Tibial artery (tissue), 4 donors: ENCODE data around the gene MCTP2.

Source experiments
- DNase-seq, 2 donors: peaks; one replicate each; pipeline ENCODE4 v3.0.0-alpha.2; 2019
- H3K27ac ChIP-seq, 2 donors: fragments of 200-600 bp; sonication (generic) in 1 of 2; 1 replicate in 1 of 2; 2 replicates in 1 of 2; pipeline ENCODE4 v1.5.1; 2018 to 2019; ENCODE audit warnings: mild to moderate bottlenecking in 1 of 2
- H3K27me3 ChIP-seq, 2 donors: fragments of 200-600 bp; sonication (generic) in 1 of 2; one replicate each; pipeline versions ENCODE4 v1.5.1 to v1.6.0; 2016 to 2019
- H3K36me3 ChIP-seq, 3 donors: fragments of 200-600 bp; sonication (generic) in 2 of 3; one replicate each; pipeline ENCODE4 v1.5.1; 2016 to 2019; ENCODE audit warnings: mild to moderate bottlenecking in 2 of 3
- H3K4me1 ChIP-seq, 4 donors: fragments of 200-600 bp; sonication (generic) in 2 of 4; 1 replicate in 3 of 4; 2 replicates in 1 of 4; pipeline ENCODE4 v1.5.1; 2016 to 2019
- H3K4me3 ChIP-seq, 2 donors: fragments of 200-600 bp; sonication (generic) in 1 of 2; 1 replicate in 1 of 2; 2 replicates in 1 of 2; pipeline ENCODE4 v1.5.1; 2018 to 2019; ENCODE audit warnings: mild to moderate bottlenecking in 2 of 2
- H3K9me3 ChIP-seq, 3 donors: fragments of 200-600 bp; sonication (generic) in 1 of 3; one replicate each; pipeline ENCODE4 v1.5.1; 2016 to 2019
- CTCF ChIP-seq, 2 experiments: fragments of 200-600 bp in 1 of 2; fragments of 450-650 bp in 1 of 2; IDR thresholded peaks; one replicate each; pipeline ENCODE4 v1.5.1; 2017 to 2019; ENCODE audit warnings: antibody characterized with exemption in 2 of 2, mild to moderate bottlenecking in 1 of 2, moderate library complexity in 1 of 2
- intact Hi-C: fragments of 100-400 bp; cut with DNase I; formaldehyde crosslinking; loops from one replicate; pipeline ENCODE4 v1.15.0; 2023; ENCODE audit warnings: low total_unique reads

The MCTP2 gene

GRCh38 chr15:94196531-94196930, 34.8 kb upstream of the MCTP2 start:
- TF ChIP-seq CTCF (IDR thresholded peaks at IDR 0.05): no peak
- Histone ChIP-seq H3K27me3 (no peaks in the 10 kb centered on the region), H3K27ac (no peak overlapping the region), H3K4me3 (no peak overlapping the region), H3K9me3 (no peaks in the 10 kb centered on the region), H3K36me3 (no peaks in the 10 kb centered on the region), H3K4me1 (no peaks in the 10 kb centered on the region)
- DNase-seq: no peak
- intact Hi-C loops: no loop called here

- H3K27me3 ChIP-seq: no peaks in the 10 kb centered on the region
- TF ChIP-seq CTCF (IDR thresholded peaks at IDR 0.05): no peak
- no peaks in the 10 kb centered on the region for H3K9me3 ChIP-seq
- no peaks in the 10 kb centered on the region for H3K36me3 ChIP-seq
- H3K27ac ChIP-seq: no peak overlapping the region
- no peaks in the 10 kb centered on the region for H3K4me1 ChIP-seq
- intact Hi-C loops: no loop called here
- H3K4me3 ChIP-seq: no peak overlapping the region
- no peak for DNase-seq
Measured at GRCh38 chr15:94198633-94199032, 32.7 kb upstream of the MCTP2 start.

- H3K4me3 ChIP-seq: no peak overlapping the region
- TF ChIP-seq CTCF (IDR thresholded peaks at IDR 0.05): no peak
- no peak overlapping the region for H3K27ac ChIP-seq
- no peaks in the 10 kb centered on the region for H3K4me1 ChIP-seq
- DNase-seq: no peak
- intact Hi-C loops: no loop called here
- no peaks in the 10 kb centered on the region for H3K36me3 ChIP-seq
- no peaks in the 10 kb centered on the region for H3K27me3 ChIP-seq
- no peaks in the 10 kb centered on the region for H3K9me3 ChIP-seq
Measured at GRCh38 chr15:94199725-94200124, 31.6 kb upstream of the MCTP2 start.

GRCh38 chr15:94203306-94203705, 28.1 kb upstream of the MCTP2 start:
- Histone ChIP-seq H3K4me1 (no peaks in the 10 kb centered on the region), H3K27me3 (no peaks in the 10 kb centered on the region), H3K9me3 (no peaks in the 10 kb centered on the region), H3K27ac (no peak overlapping the region), H3K4me3 (no peak overlapping the region), H3K36me3 (no peaks in the 10 kb centered on the region)
- no peak for DNase-seq
- intact Hi-C loops: no loop called here
- no peak for TF ChIP-seq CTCF (IDR thresholded peaks at IDR 0.05)

GRCh38 chr15:94205366-94205765, 26.0 kb upstream of the MCTP2 start:
- H3K27ac ChIP-seq: no peak overlapping the region
- no peak for DNase-seq
- H3K4me3 ChIP-seq: no peak overlapping the region
- intact Hi-C loops: no loop called here
- H3K4me1 ChIP-seq: no peaks in the 10 kb centered on the region
- H3K27me3 ChIP-seq: no peaks in the 10 kb centered on the region
- no peak for TF ChIP-seq CTCF (IDR thresholded peaks at IDR 0.05)
- H3K36me3 ChIP-seq: no peaks in the 10 kb centered on the region
- H3K9me3 ChIP-seq: no peaks in the 10 kb centered on the region

- H3K4me3 ChIP-seq: no peak overlapping the region
- DNase-seq: no peak
- intact Hi-C loops: no loop called here
Measured at GRCh38 chr15:94206463-94207167, 24.7 kb upstream of the MCTP2 start.

More at GRCh38 chr15:94206463-94207167, 24.7 kb upstream of the MCTP2 start:
- no peaks in the 10 kb centered on the region for H3K36me3 ChIP-seq
- no peaks in the 10 kb centered on the region for H3K4me1 ChIP-seq
- TF ChIP-seq CTCF (IDR thresholded peaks at IDR 0.05): no peak
- no peaks in the 10 kb centered on the region for H3K27me3 ChIP-seq
- H3K27ac ChIP-seq: no peak overlapping the region
- H3K9me3 ChIP-seq: no peaks in the 10 kb centered on the region
